GM23248 (cell line): ENCODE results near the gene ALMS1. TPM values are rescaled to one million over a fixed set of nuclear protein-coding genes. Genes with fewer than 3 reads are reported as not detected.
"Not testable (repeated sequence)": the region's sequence is repeated elsewhere in the genome, so short reads cannot be mapped to it uniquely, and the experiment has no call there.

Experiments
- DNase-seq: peaks from one replicate; pipeline ENCODE4 v3.0.0-alpha.2; 2015
- H2AFZ ChIP-seq: fragments of 200-600 bp; sonication (generic); 2 replicates; pipeline ENCODE4 v1.6.1; 2016; ENCODE audit warnings: antibody characterized with exemption
- H3F3A ChIP-seq: fragments of 200-600 bp; sonication (generic); 2 replicates; pipeline ENCODE4 v1.6.1; 2016; ENCODE audit warnings: mild to moderate bottlenecking, antibody characterized with exemption, mixed run types; ENCODE audit not compliant: insufficient read depth
- H3K27ac ChIP-seq: fragments of 200-600 bp; sonication (generic); 2 replicates; pipeline ENCODE4 v1.5.1; 2016; ENCODE audit warnings: mild to moderate bottlenecking
- H3K27me3 ChIP-seq: fragments of 200-600 bp; sonication (generic); replicated peaks from 2 replicates; pipeline ENCODE4 v1.6.1; 2016; ENCODE audit warnings: mild to moderate bottlenecking; ENCODE audit not compliant: insufficient read depth
- H3K36me3 ChIP-seq: fragments of 200-600 bp; sonication (generic); 2 replicates; pipeline ENCODE4 v1.6.1; 2016; ENCODE audit warnings: low read depth, mild to moderate bottlenecking
- H3K4me1 ChIP-seq: fragments of 200-600 bp; sonication (generic); 2 replicates; pipeline ENCODE4 v1.6.1; 2016; ENCODE audit warnings: mild to moderate bottlenecking; ENCODE audit not compliant: insufficient read depth
- H3K4me2 ChIP-seq: fragments of 200-600 bp; sonication (generic); one replicate; pipeline ENCODE4 v1.6.1; 2016; ENCODE audit warnings: mild to moderate bottlenecking; ENCODE audit not compliant: unreplicated experiment
- H3K4me3 ChIP-seq: fragments of 200-600 bp; sonication (generic); 2 replicates; pipeline ENCODE4 v1.5.1; 2016; ENCODE audit warnings: mild to moderate bottlenecking
- H3K79me2 ChIP-seq: fragments of 200-600 bp; sonication (generic); 2 replicates; pipeline ENCODE4 v1.6.1; 2016; ENCODE audit warnings: mild to moderate bottlenecking; ENCODE audit not compliant: insufficient read depth
- H3K9ac ChIP-seq: fragments of 200-600 bp; sonication (generic); 2 replicates; pipeline ENCODE4 v1.6.1; 2016; ENCODE audit warnings: mild to moderate bottlenecking
- H3K9me2 ChIP-seq: fragments of 200-600 bp; sonication (generic); 2 replicates; pipeline ENCODE4 v1.6.1; 2016; ENCODE audit warnings: mixed run types, mild to moderate bottlenecking, moderate library complexity; ENCODE audit not compliant: insufficient read depth
- H3K9me3 ChIP-seq: fragments of 200-600 bp; sonication (generic); one replicate; pipeline ENCODE4 v1.6.1; 2017; ENCODE audit warnings: low read depth
- H4K20me1 ChIP-seq: fragments of 200-600 bp; sonication (generic); 2 replicates; pipeline ENCODE4 v1.6.0; 2016; ENCODE audit not compliant: insufficient read depth
- EZH2 ChIP-seq: fragments of 200-600 bp; sonication (generic); IDR thresholded peaks from 2 replicates; pipeline ENCODE4 v1.6.1; 2018; ENCODE audit warnings: antibody characterized with exemption, mild to moderate bottlenecking; ENCODE audit not compliant: insufficient read depth, poor library complexity, severe bottlenecking
- EZH2phosphoT487 ChIP-seq: fragments of 200-600 bp; sonication (generic); IDR thresholded peaks from 2 replicates; pipeline ENCODE4 v1.6.1; 2018; ENCODE audit warnings: antibody characterized with exemption, moderate library complexity, mild to moderate bottlenecking, low read depth; ENCODE audit not compliant: insufficient read depth
- WGBS, 2 experiments: methylation state at CpG; one replicate each; pipeline ENCODE4 v1.1.6; 2015 to 2017; ENCODE audit warnings: low lambda C conversion rate in 2 of 2, low coverage in 1 of 2; ENCODE audit errors: missing lambda C conversion rate in 2 of 2; 5-methylcytosine and 5-hydroxymethylcytosine counted together
- in situ Hi-C: fragments of 300-500 bp; cut with MboI; formaldehyde crosslinking; loops from 2 replicates; pipeline ENCODE4 v1.15.0; 2020
- polyA plus RNA-seq: library from polyadenylated mRNA; unstranded; fragments of >200 nt; fragmentation: Nextera tagmentation; extraction: Ambion mirVana; gene quantifications from 2 replicates; pipeline ENCODE4 v1.2.1, GENCODE V29; 2016
- total RNA-seq: library from RNA; depleted of rRNA; stranded (reverse); fragments of >200 nt; shearing (Covaris generic); gene quantifications from 2 replicates; pipeline ENCODE4 v1.2.3, GENCODE V29; 2014

ALMS1 gene
- total and polyA plus RNA-seq, 2 experiments from 2014 or later = 3.1 to 9.8 TPM

GRCh38 chr2:73642338-73643018 lies 256.8 kb downstream of the ALMS1 start, which contains the start of gene NAT8:
NAT8 (minus strand) TSS chr2:73642422; CDS start chr2:73641628, 794 bp downstream.
- no peaks in the 10 kb centered on the region; the same call in 1 of the 2 replicates for H3K27me3 ChIP-seq
- TF ChIP-seq EZH2phosphoT487 (no peak), EZH2 (no peak)
- H3K27ac ChIP-seq = no peak within 1 kb of the TSS
- no peaks in the 10 kb centered on the region for H3K79me2 ChIP-seq
- H3K4me2 ChIP-seq = no peak within 1 kb of the TSS
- DNase-seq = no peak
- H3F3A ChIP-seq = no peaks in the 10 kb centered on the region
- no peaks in the 10 kb centered on the region for H3K36me3 ChIP-seq
- H3K4me1 ChIP-seq = no peaks in the 10 kb centered on the region
- H2AFZ ChIP-seq = no peak within 1 kb of the TSS
- H4K20me1 ChIP-seq = no peaks in the 10 kb centered on the region
- WGBS, 2 experiments = 61 to 63% methylated on average over 13 of the region's 13 CpGs
- H3K9ac ChIP-seq = no peak within 1 kb of the TSS
- H3K4me3 ChIP-seq = no peak within 1 kb of the TSS
- H3K9me2 ChIP-seq = no peaks in the 10 kb centered on the region
- in situ Hi-C loops = no loop called here
- no peaks in the 10 kb centered on the region for H3K9me3 ChIP-seq

- H3K4me1 ChIP-seq, H3K27ac ChIP-seq, H4K20me1 ChIP-seq, H3K36me3 ChIP-seq, H3K27me3 ChIP-seq, H3F3A ChIP-seq, H3K9me3 ChIP-seq, H3K9me2 ChIP-seq, H2AFZ ChIP-seq, H3K79me2 ChIP-seq, H3K9ac ChIP-seq, DNase-seq, in situ Hi-C loops, H3K4me3 ChIP-seq, H3K4me2 ChIP-seq: not testable (repeated sequence)
- 66 to 73% methylated on average over 10 of the region's 10 CpGs for WGBS, 2 experiments
Measured at GRCh38 chr2:73647690-73648089, 262.1 kb downstream of the ALMS1 start.

DNA sequence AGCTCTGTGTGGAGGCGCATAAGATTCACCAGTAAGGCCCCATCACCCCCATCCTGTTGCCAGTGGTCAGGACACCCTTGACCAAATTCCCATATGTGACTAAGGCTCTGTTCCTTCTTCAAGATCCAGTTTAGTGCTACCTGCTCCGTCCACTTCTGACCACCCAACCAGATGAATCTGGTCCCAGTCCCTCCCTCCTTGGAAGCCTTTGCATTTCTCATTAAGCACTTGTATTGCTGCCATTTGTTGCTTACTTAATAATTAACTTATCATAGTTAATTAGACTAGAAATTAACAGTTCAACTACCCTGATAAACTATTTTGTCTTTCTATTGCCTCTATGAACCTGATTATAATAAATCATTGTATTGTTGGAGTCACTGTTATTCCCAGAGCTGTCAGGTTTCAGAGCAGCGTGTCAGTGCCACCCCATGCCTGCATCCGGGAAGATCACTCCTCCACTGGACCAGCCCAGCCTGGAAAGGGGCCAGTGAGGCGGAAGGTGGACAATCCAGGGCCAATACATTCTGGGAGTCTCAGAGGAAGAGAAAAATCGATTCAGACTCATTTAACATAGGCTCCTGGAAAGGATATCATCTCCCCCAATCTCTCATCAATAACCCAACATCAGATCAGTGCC lies 266.1 kb downstream of the ALMS1 start:
- H3F3A ChIP-seq = no peaks in the 10 kb centered on the region
- TF ChIP-seq EZH2 (no peak), EZH2phosphoT487 (no peak)
- no peaks in the 10 kb centered on the region for H3K9me2 ChIP-seq
- no peaks in the 10 kb centered on the region for H3K4me1 ChIP-seq
- H2AFZ ChIP-seq = no peak overlapping the region
- no peaks in the 10 kb centered on the region for H4K20me1 ChIP-seq
- H3K27ac ChIP-seq = no peak overlapping the region
- no peaks in the 10 kb centered on the region for H3K36me3 ChIP-seq
- in situ Hi-C loops = no loop called here
- no peak for DNase-seq
- H3K9me3 ChIP-seq = no peaks in the 10 kb centered on the region
- no peak overlapping the region for H3K4me3 ChIP-seq
- H3K4me2 ChIP-seq = no peak overlapping the region
- 33 to 39% methylated on average over 6 of the region's 6 CpGs for WGBS, 2 experiments
- no peaks in the 10 kb centered on the region for H3K79me2 ChIP-seq
- H3K9ac ChIP-seq = no peak overlapping the region
- H3K27me3 ChIP-seq = 0 out of 2 replicates have a peak, but pooled peaks cover 4% of the 10 kb centered on the region

DNA sequence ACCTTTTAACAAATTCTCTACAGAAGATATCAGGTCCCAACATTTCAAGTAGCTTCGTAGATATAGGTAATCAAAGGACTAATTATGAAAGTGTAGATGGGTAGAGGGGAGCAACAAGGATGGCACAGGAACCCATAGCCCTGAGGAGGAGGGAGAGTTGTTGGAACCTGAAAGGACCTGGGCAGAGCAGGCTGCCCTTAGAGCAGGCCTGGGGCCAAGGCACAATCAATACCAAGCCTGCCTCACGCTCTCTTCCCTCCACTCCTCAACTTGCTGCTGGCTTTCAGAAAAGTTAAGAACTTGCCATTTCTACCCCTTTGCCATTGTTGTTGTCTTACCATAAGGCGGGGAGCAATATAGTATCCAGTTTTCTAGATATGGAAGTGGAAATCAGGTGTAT lies 266.7 kb downstream of the ALMS1 start:
- no peak for DNase-seq
- Histone ChIP-seq H4K20me1 (no peaks in the 10 kb centered on the region), H3K36me3 (no peaks in the 10 kb centered on the region), H2AFZ (no peak overlapping the region), H3K9me2 (no peaks in the 10 kb centered on the region), H3K9ac (no peak overlapping the region), H3F3A (no peaks in the 10 kb centered on the region), H3K9me3 (no peaks in the 10 kb centered on the region), H3K79me2 (no peaks in the 10 kb centered on the region), H3K27ac (no peak overlapping the region), H3K27me3 (0 out of 2 replicates have a peak, but pooled peaks cover 4% of the 10 kb centered on the region), H3K4me3 (no peak overlapping the region), H3K4me2 (no peak overlapping the region), H3K4me1 (no peaks in the 10 kb centered on the region)
- in situ Hi-C loops = no loop called here
- TF ChIP-seq EZH2 (no peak), EZH2phosphoT487 (no peak)
- WGBS, 2 experiments = 58 to 61% methylated on average over 3 of the region's 3 CpGs
